B cell (primary cell): ENCODE results near the gene ACTR2. TPM values are rescaled to one million over a fixed set of nuclear protein-coding genes. Genes with fewer than 3 reads are reported as not detected.
"Not testable (repeated sequence)": the region's sequence is repeated elsewhere in the genome, so short reads cannot be mapped to it uniquely, and the experiment has no call there.

Experiments used
- ATAC-seq: fragments of 200-7000 bp; cut with Tn5 transposase; one replicate; pipeline ENCODE4 v1.10.0; 2021; ENCODE audit warnings: low read depth, mild to moderate bottlenecking, moderate number of reproducible peaks, moderate library complexity
- CTCF ChIA-PET: fragments of 350-600 bp; sonication (Branson Sonifier 250); formaldehyde crosslinking; loops from one replicate; lab custom pipeline; 2021; ENCODE audit warnings: antibody characterized with exemption, inconsistent platforms; lab: Charles Lee
- POLR2A ChIA-PET: fragments of 350-600 bp; sonication (Branson Sonifier 250); formaldehyde crosslinking; loops from one replicate; lab custom pipeline; 2021; ENCODE audit warnings: antibody characterized with exemption; lab: Charles Lee
- DNase-seq: peaks from one replicate; pipeline ENCODE4 v3.0.0; 2013
- H2AFZ ChIP-seq: 2 replicates; pipeline ENCODE4 v1.6.1; 2012; ENCODE audit warnings: mild to moderate bottlenecking, low read depth, low read length; ENCODE audit not compliant: insufficient read depth, poor library complexity, severe bottlenecking
- H3K27ac ChIP-seq, 2 donors: 1 replicate in 1 of 2; 2 replicates in 1 of 2; pipeline ENCODE4 v1.5.1; 2012 to 2013; ENCODE audit warnings: low read length in 2 of 2, mild to moderate bottlenecking in 2 of 2, moderate library complexity in 1 of 2
- H3K27me3 ChIP-seq, 4 experiments: fragments of 200-600 bp in 1 of 4; sonication (generic) in 1 of 4; replicated peaks in 1 of 4; 1 replicate in 2 of 4; 2 replicates in 2 of 4; pipeline versions ENCODE4 v1.6.1 to v1.7.0; 2013 to 2016; ENCODE audit warnings: low read length in 3 of 4, mild to moderate bottlenecking in 2 of 4, mixed read lengths in 1 of 4, moderate library complexity in 1 of 4; ENCODE audit not compliant: insufficient read depth in 4 of 4, control insufficient read depth in 3 of 4; ENCODE audit errors: control extremely low read depth in 1 of 4
- H3K36me3 ChIP-seq, 2 experiments: replicated peaks in 1 of 2; 1 replicate in 1 of 2; 2 replicates in 1 of 2; pipeline versions ENCODE4 v1.6.1 to v1.7.1; 2013; ENCODE audit warnings: low read length in 1 of 2; ENCODE audit not compliant: insufficient read depth in 2 of 2, control insufficient read depth in 1 of 2; ENCODE audit errors: control extremely low read depth in 1 of 2, extremely low read depth in 1 of 2
- H3K4me1 ChIP-seq, 2 donors: fragments of 200-600 bp in 1 of 2; sonication (generic) in 1 of 2; 1 replicate in 1 of 2; 2 replicates in 1 of 2; pipeline versions ENCODE4 v1.5.1 to v1.6.1; 2013 to 2017; ENCODE audit warnings: low read length in 2 of 2; ENCODE audit not compliant: control insufficient read depth in 2 of 2, insufficient read depth in 2 of 2
- H3K4me2 ChIP-seq: replicated peaks from 2 replicates; pipeline ENCODE3; 2012; ENCODE audit warnings: mild to moderate bottlenecking, low read depth, low read length; ENCODE audit not compliant: poor library complexity, severe bottlenecking
- H3K4me3 ChIP-seq, 5 experiments: fragments of 200-600 bp in 1 of 5; sonication (generic) in 1 of 5; 1 replicate in 3 of 5; 2 replicates in 2 of 5; pipeline versions ENCODE4 v1.5.1 to v1.7.0; 2011 to 2016; ENCODE audit warnings: low read length in 4 of 5, mild to moderate bottlenecking in 4 of 5, low read depth in 2 of 5, control low read depth in 1 of 5, moderate library complexity in 1 of 5; ENCODE audit not compliant: insufficient read depth in 1 of 5; ENCODE audit errors: control extremely low read depth in 1 of 5, extremely low read depth in 1 of 5
- H3K79me2 ChIP-seq: fragments of 200-600 bp; sonication (generic); one replicate; pipeline ENCODE4 v1.6.0; 2016; ENCODE audit warnings: low read length; ENCODE audit not compliant: control insufficient read depth, insufficient read depth
- H3K9ac ChIP-seq: fragments of 200-600 bp; sonication (generic); 2 replicates; pipeline ENCODE4 v1.6.1; 2017; ENCODE audit warnings: mild to moderate bottlenecking, low read length, moderate library complexity
- H3K9me3 ChIP-seq, 3 donors: one replicate each; pipeline versions ENCODE4 v1.6.1 to v1.7.1; 2013; ENCODE audit warnings: low read length in 2 of 3; ENCODE audit not compliant: control insufficient read depth in 2 of 3, insufficient read depth in 1 of 3; ENCODE audit errors: control extremely low read depth in 1 of 3
- H4K20me1 ChIP-seq: 2 replicates; pipeline ENCODE4 v1.6.0; 2012; ENCODE audit warnings: mild to moderate bottlenecking, low read length; ENCODE audit not compliant: insufficient read depth, control insufficient read depth, poor library complexity, severe bottlenecking
- H3K27ac Mint-ChIP-seq: one replicate; pipeline ENCODE4 v1.8.0; 2021; ENCODE audit warnings: mixed read lengths
- H3K27me3 Mint-ChIP-seq: one replicate; pipeline ENCODE4 v1.8.0; 2021; ENCODE audit warnings: mixed read lengths
- H3K4me1 Mint-ChIP-seq: one replicate; pipeline ENCODE4 v1.8.0; 2021; ENCODE audit warnings: mixed read lengths
- H3K4me3 Mint-ChIP-seq: one replicate; pipeline ENCODE4 v1.8.0; 2021; ENCODE audit warnings: mixed read lengths
- H3K9me3 Mint-ChIP-seq: one replicate; pipeline ENCODE4 v1.8.0; 2022; ENCODE audit warnings: mixed read lengths; ENCODE audit not compliant: insufficient read depth
- EZH2 ChIP-seq: IDR thresholded peaks from 2 replicates; pipeline ENCODE4 v1.6.1; 2012; ENCODE audit warnings: borderline replicate concordance, low read depth, mild to moderate bottlenecking, moderate library complexity, low read length; ENCODE audit not compliant: insufficient read depth, poor library complexity, severe bottlenecking
- WGBS: methylation state at CpG from one replicate; pipeline ENCODE4 v1.1.5; 2013; ENCODE audit warnings: missing lambda C conversion rate; ENCODE audit not compliant: insufficient coverage; 5-methylcytosine and 5-hydroxymethylcytosine counted together
- intact Hi-C: fragments of 100-400 bp; cut with micrococcal nuclease; formaldehyde crosslinking; loops from one replicate; pipeline ENCODE4 v1.10.0; 2022
- polyA plus RNA-seq: library from polyadenylated mRNA; depleted of rRNA; stranded (reverse); fragments of >200 nt; gene quantifications from 2 replicates; pipeline ENCODE4 v1.2.3, GENCODE V29; 2012
- total RNA-seq, 2 donors: library from RNA; stranded (reverse); fragments of 120-200 nt in 1 of 2; gene quantifications; 1 replicate in 1 of 2; 2 replicates in 1 of 2; pipeline versions ENCODE4 v1.2.3 to v1.2.4, GENCODE V29; 2013 to 2022
- TF ChIP-seq, protein P1 (sequence below): fragments of 200-600 bp; IDR thresholded peaks from one replicate; pipeline ENCODE4 v1.8.0; 2022; ENCODE audit warnings: antibody characterized with exemption, mild to moderate bottlenecking

The ACTR2 gene
- total and polyA plus RNA-seq, 2 donors (not counting 1 experiment from before 2014, with no cell fraction given) = 41.8 to 284 TPM

DNA sequence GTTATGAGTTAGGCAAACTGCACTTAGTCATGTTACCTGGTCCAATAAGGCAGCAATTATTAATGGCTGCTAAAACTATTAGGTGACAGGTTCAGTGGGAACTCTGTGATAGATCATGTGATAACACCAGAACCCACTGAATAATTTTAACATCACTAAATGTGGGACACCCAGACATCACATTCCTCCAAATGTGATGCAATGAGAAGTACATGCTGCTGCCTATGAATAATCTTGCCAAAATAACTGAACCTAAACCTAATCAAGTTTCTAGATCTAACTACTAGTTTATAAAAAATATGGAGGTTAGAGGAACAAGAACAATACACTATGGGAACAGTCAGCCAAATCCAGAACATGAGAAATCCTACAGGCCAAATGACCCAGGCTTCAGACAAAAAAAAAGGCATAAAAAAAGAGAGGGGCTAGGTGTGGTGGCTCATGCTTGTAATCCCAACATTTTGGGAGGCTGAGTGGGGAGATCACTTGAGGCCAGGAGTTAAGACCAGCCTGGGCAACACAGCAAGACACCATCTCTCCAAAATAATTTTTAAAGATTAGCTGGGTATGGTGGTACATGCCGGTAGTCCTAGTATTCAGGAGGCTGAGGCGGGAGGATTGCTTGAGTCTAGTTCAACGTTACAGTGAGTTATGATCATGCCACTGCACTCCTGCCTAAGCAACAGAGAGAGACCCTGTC is 7.0 kb upstream of the ACTR2 start:
- no peaks in the 10 kb centered on the region for H4K20me1 ChIP-seq
- H3K27me3 Mint-ChIP-seq = no peaks in the 10 kb centered on the region
- no peaks in the 10 kb centered on the region for H3K27me3 ChIP-seq
- no peaks in the 10 kb centered on the region for H3K4me1 Mint-ChIP-seq
- no peak overlapping the region for H3K9ac ChIP-seq
- no CpG with 5 or more reads among the region's 3 CpGs for WGBS
- no peaks in the 10 kb centered on the region for H3K9me3 Mint-ChIP-seq
- H3K4me3 Mint-ChIP-seq = no peak overlapping the region
- no peaks in the 10 kb centered on the region for H3K9me3 ChIP-seq
- no peak overlapping the region for H3K27ac Mint-ChIP-seq
- no peaks in the 10 kb centered on the region for H3K4me1 ChIP-seq
- H3K4me2 ChIP-seq = no peak overlapping the region
- H3K4me3 ChIP-seq = no peak overlapping the region
- H3K36me3 ChIP-seq = no peaks in the 10 kb centered on the region
- H3K27ac ChIP-seq = no peak overlapping the region
- intact Hi-C loops = no loop called here
- no peak overlapping the region for H2AFZ ChIP-seq
- DNase-seq = no peak
- H3K79me2 ChIP-seq = no peaks in the 10 kb centered on the region
- TF ChIP-seq, protein P1, sequence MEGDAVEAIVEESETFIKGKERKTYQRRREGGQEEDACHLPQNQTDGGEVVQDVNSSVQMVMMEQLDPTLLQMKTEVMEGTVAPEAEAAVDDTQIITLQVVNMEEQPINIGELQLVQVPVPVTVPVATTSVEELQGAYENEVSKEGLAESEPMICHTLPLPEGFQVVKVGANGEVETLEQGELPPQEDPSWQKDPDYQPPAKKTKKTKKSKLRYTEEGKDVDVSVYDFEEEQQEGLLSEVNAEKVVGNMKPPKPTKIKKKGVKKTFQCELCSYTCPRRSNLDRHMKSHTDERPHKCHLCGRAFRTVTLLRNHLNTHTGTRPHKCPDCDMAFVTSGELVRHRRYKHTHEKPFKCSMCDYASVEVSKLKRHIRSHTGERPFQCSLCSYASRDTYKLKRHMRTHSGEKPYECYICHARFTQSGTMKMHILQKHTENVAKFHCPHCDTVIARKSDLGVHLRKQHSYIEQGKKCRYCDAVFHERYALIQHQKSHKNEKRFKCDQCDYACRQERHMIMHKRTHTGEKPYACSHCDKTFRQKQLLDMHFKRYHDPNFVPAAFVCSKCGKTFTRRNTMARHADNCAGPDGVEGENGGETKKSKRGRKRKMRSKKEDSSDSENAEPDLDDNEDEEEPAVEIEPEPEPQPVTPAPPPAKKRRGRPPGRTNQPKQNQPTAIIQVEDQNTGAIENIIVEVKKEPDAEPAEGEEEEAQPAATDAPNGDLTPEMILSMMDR = no peak
- TF ChIP-seq EZH2 = no peak
- ATAC-seq = no peak
- POLR2A ChIA-PET = no interaction called here
- CTCF ChIA-PET = no interaction called here

DNA sequence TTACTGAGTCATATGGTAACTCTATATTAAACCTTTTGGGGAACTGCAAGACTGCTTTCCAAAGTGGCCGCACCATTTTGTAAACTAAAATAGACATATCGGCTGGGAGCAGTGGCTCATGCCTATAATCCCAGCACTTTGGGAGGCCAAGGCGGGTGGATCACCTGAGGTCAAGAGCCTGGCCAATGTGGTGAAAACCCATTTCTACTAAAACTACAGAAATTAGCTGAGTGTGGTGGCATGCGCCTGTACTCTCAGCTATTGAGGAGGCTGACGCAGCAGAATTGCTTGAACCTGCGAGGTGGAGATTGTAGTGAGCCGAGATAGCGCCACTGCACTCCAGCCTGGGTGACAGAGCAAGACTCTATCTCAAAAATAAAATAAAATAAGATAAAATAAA is 6.4 kb upstream of the ACTR2 start:
- H3K4me3 Mint-ChIP-seq, H3K27ac Mint-ChIP-seq, H3K4me3 ChIP-seq, H3K9me3 ChIP-seq, H3K36me3 ChIP-seq, intact Hi-C loops, H3K27me3 ChIP-seq, H2AFZ ChIP-seq, H3K9ac ChIP-seq, H3K79me2 ChIP-seq, DNase-seq, CTCF ChIA-PET, H3K27ac ChIP-seq, H3K4me1 ChIP-seq, H3K9me3 Mint-ChIP-seq, H3K4me2 ChIP-seq, POLR2A ChIA-PET, H4K20me1 ChIP-seq, H3K27me3 Mint-ChIP-seq, H3K4me1 Mint-ChIP-seq, ATAC-seq: not testable (repeated sequence)
- no CpG with 5 or more reads among the region's 8 CpGs for WGBS
